ENCODE data around the gene ZNF519.

- no peak for TF ChIP-seq CTCF (IDR thresholded peaks at IDR 0.05)
- no peak for TF ChIP-seq POLR2A (IDR thresholded peaks at IDR 0.05)
Measured at GRCh38 chr18:14100503-14101286, 31.5 kb downstream of the ZNF519 start.
